Hematopoietic multipotent progenitor cell (in vitro differentiated cells): ENCODE measurements around the gene OBSCN. TPM values are rescaled to one million over a fixed set of nuclear protein-coding genes. Genes with fewer than 3 reads are reported as not detected.

Experiments
- DNase-seq, 3 donors: peaks; one replicate each; pipeline ENCODE4 v3.0.0-alpha.2; 2011 to 2015; ENCODE audit warnings: low read depth in 2 of 3, low spot score in 2 of 3
- total RNA-seq: library from RNA; depleted of rRNA; stranded (reverse); fragments of >200 nt; gene quantifications from one replicate; pipeline ENCODE4 v1.2.3, GENCODE V29; 2012

The OBSCN gene
- total RNA-seq, 1 donor, result 85.9 TPM

DNA sequence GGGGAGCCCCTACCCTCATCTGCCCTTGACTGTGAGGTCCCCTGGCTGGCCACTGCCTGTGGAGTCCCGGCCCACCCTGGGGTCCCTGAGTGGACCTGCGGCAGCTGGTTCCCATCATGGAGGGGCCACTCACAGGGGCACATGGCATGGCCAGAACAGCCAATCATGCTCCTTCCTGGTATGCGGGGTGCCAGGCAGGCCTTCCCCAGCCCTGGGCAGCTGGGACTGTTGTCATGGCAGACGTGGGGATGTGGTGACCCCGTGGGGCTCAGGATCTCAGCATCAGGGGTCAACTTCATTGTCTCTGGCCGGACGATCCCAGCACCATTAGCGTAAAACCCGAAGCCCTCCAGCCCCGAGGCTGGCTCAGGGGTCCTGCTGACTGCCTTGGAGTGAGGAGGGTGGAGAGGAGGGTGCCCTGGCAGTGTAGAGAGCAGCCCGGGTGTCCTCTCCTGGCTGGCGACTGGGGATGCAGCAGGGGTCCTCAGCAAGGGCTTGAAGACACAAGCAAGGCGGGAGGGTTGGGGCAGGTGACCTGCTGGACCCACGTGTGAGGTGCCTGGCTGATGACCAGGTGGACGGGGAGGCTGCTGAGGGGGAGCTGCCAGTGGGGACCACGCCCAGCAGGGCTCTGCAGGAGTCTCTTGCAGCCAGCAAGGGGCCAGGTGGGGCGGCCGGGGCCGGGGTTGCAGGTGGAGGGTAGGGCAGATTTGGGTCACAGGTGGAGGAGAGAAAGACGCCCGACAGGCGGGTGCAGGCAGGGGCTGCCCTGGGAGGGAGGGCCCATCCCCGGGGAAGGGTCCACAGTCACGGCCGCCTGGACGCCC lies 153.7 kb downstream of the OBSCN start:
- no peak for DNase-seq

DNA sequence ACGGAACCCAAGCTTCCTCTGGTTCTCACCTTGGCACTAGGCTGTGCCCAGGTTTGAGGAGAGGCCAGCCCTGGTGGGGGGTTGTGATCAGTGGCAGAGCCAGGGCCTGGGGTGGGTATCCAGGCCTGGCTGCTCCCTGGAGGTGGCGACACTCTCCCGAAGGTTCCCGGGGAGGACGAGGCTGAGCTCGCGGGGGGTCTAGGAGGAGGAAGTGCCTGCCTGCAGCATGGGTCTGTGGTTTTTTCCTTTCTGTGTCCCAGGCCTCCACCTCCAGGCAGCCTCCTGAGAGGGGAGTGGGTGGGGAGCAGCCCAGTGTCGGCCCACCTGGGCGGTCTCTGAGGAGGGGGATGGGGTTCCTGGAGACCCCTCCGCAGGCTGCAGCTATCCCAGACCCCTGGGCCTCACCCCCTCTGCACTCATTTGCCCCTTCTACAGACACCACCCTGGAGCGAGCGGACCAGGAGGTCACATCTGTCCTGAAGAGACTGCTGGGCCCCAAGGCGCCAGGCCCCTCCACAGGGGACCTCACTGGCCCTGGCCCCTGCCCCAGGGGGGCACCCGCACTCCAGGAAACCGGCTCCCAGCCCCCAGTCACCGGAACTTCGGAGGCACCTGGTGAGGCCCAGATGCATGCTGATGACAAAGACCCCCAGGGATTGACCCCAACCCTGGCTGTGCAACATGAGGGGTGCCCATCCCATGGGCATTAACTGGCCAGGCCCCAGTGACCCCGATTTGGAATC lies 154.5 kb downstream of the OBSCN start:
- DNase-seq, result no peak

DNA sequence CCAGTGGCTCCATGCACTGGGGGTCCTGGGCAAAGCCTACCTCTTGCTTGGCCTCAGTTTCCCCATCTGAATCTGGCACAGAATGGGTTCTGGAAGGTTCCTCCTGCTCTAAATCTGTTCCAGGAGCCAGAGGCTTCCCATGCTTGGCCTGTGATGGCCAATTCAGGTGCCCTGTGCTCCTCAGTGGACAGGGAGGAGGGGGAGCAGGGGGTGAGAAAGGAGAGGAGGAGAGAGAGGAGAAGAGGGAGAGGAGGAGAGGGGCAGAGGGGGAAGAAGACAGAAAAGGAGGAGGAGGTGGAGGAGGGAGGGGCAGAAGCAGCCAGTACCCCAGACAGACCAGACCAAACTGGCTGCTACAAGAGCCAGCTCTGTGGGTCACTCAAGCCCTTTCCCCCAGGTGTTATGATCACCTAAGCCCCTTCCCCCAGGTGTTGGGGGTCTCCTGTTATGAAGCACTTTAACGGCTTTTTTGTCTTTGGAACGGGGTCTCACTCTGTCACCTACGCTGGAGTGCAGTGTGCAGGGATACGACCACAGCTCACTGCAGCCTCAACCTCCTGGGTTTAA lies 155.1 kb downstream of the OBSCN start:
- no peak for DNase-seq

DNA sequence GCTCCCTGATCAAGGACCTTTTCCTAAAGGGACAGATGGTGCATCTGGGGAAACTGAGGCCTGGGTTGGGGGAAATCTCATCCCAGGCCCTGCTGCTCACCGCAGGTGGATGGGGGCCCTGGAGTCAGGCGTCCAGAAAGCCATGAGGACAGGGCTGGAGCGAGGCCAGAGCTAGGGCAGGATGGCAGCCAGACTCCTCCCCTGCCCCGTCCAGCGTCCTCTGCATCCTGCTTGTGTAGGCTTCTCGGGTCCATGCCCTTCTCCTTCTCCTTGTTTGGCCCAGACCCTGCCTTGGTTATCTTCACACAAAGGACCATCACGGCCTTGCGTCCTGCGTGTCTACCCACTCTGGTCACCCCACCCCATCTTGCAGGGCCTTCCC lies 155.8 kb downstream of the OBSCN start:
- DNase-seq, result no peak

DNA sequence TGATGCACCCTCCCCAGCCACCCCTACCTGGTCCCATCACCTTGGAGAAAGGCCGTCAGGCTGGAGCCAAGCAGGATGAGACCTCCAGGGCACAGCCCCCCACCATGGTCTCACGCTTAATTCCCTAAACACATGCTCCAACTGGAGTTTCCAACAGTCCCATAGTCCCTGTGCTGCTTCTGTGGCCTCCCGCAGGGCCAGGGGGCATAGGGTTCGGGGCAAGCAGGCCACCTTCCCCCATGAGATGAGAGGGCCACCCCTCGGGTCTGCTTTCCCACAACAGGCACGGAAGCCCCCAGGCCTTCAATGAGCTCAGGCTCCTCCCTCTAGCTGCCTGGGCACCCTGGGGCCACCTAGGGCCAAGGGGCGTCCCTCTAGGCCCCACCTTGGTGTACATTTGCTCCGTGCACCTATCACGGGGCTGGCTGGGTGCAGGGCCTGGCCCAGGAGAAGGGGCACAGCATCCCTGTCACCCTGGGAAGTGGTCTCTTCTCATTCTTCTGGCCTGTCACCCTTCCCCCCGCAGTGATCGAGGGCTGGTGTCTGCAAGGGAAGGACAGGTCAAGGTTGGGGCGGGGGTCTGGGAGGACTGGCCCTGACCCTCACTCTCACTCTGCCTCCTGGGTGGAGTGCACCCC lies 156.3 kb downstream of the OBSCN start:
- DNase-seq, result no peak

DNA sequence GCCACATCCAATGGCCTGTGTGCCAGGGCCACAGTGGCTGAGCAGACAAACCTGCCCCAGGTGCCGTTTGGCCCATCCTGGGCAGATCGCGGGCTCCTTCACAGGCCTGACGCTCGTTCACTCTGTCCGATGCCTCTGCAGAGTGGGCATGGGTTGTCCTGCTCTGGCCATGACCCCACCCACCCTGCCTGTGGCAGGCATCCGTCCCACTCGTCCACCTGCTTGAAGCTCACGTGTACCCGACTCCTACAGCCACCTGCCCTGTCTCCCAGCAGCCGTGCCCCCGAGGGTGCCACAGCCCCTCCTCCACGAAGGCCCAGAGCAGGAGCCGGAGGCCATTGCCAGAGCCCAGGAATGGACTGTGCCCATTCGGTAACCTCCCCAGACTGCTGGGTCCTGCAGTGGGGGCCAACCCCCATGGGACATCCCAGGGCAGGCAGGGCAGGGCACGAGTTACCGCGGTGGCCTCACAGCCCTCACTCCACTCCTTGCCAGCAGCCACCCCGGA lies 156.9 kb downstream of the OBSCN start:
- DNase-seq, result no peak

DNA sequence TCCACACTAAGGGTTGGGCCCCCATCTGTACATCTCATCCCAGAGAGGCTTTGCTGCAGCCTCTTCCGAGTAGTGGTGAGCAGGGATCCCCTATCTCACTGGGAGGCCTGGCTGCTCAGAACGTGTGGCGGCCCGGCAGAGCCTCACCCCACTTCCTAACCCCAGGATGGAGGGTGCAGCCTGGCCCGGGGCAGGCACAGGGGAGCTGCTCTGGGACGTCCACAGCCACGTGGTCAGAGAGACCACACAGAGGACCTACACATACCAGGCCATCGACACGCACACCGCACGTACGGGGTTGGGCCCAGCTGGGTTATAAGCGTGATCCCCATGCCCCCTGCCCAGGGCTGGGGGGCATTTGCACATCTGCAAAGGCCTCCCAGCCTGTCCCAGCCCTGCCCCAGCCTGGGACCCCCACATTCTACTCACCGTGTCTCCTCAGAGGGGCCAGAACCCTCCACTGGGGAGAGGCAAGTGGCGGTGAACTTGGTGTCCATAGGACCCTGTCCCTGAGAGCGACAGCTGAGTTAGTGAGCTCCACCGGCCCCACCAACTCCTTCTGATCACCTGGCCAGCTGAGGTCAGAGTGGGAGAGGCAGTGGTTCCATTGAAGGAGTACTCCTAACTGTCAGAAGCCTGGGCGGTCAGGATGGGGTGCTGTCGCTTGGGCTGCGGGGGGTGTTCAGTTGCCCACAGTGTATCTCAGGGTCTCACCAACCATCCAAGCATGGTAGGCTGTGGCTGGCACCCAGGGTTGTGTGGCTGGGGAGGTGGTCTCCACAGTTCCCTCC lies 157.6 kb downstream of the OBSCN start:
- no peak for DNase-seq

DNA sequence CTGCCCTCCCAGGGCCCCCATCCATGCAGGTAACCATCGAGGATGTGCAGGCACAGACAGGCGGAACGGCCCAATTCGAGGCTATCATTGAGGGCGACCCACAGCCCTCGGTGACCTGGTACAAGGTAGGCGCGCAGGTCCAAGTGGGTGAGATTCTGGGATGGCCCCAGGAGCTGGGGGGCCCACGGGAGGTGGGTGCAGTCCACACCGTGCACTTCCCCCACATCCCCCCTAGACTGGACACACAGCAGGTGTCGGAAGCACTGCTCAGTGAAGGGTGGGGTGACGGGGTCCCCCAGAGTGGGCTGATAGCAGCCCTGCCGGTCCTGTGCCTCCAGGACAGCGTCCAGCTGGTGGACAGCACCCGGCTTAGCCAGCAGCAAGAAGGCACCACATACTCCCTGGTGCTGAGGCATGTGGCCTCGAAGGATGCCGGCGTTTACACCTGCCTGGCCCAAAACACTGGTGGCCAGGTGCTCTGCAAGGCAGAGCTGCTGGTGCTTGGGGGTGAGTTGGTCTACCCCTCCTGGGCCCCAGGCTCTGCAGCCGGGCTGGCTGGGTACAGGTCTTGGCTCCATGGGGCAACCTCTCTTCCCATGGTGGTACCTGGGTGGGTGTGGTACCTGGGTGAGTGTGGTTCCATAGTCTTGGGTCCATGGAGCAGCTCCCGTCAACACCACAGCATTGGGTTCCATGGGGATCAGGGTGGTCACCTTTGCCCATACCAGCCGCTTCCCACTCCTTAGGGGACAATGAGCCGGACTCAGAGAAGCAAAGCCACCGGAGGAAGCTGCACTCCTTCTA lies 158.4 kb downstream of the OBSCN start:
- DNase-seq, result no peak

DNA sequence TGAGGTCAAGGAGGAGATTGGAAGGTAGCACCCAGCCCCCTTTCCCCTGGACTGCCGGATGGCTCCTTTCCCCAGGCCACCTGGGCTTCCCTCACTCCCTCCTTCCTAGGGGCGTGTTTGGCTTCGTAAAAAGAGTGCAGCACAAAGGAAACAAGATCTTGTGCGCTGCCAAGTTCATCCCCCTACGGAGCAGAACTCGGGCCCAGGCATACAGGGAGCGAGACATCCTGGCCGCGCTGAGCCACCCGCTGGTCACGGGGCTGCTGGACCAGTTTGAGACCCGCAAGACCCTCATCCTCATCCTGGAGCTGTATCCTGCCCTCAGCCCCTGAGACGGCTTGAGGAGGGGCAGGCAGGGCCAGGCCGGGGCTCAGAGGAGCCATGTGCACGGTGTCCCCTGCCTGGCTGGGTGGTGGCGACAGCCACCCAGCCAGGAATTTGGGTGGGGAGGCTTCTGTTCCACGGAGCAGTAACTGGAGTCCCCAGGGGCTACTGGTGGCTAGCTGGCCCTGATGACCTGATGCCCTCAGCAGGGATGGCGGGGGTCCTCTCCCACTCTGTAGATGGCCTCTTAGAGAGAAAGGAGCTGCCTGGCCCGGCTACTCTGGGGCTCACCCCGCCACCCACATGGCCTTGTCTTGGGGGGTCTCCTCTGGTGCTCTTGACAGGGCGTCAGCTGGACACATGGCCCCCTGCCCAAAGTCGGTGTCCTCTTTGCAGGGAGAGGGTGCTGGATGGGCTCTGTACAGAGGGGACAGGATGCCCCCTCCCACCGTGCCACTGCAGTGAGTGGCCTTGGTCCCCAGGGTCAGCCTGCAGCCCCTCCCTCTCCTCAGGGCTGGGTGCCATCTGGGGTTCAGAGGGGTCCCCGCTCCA lies 159.3 kb downstream of the OBSCN start:
- DNase-seq, result no peak

DNA sequence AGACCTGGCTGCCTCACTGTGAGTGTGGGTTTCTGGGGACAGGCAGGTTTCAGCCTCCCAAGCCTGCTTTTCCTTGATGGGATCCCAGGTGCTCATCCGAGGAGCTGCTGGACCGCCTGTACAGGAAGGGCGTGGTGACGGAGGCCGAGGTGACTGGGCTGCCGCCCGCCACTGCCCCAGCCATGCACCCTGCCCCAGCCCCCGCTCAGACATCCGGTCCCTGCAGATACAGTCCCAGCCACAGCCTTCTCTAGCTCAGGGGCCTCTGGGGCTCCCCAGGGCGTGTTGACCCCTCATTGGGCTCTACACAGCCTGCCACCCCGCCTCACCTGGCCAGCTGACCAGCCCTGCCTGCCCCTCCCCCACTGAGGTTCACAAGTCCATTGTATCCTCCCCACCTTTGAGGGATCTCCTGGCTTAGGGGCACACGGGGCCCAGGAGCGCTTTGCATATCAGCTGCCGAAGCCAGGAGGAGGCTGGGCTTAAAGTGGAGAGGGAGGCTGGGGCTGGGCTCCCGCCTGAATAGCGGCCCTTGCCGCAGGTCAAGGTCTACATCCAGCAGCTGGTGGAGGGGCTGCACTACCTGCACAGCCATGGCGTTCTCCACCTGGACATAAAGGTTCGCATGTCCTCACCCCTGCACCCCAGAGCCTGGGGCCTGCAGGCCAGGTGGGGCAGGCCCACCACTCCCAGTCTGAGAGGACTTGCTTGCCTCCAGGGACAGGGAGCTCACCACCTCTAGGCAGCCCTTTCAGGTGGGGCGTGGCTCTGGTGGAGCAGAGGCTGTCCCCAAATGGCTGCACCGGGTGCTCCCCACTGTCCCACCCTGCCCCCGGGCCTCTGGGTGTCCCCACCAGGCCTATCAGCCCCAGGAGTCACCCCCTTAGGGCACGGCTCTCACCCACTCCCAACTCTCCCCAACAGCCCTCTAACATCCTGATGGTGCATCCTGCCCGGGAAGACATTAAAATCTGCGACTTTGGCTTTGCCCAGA lies 160.3 kb downstream of the OBSCN start:
- DNase-seq, result no peak

DNA sequence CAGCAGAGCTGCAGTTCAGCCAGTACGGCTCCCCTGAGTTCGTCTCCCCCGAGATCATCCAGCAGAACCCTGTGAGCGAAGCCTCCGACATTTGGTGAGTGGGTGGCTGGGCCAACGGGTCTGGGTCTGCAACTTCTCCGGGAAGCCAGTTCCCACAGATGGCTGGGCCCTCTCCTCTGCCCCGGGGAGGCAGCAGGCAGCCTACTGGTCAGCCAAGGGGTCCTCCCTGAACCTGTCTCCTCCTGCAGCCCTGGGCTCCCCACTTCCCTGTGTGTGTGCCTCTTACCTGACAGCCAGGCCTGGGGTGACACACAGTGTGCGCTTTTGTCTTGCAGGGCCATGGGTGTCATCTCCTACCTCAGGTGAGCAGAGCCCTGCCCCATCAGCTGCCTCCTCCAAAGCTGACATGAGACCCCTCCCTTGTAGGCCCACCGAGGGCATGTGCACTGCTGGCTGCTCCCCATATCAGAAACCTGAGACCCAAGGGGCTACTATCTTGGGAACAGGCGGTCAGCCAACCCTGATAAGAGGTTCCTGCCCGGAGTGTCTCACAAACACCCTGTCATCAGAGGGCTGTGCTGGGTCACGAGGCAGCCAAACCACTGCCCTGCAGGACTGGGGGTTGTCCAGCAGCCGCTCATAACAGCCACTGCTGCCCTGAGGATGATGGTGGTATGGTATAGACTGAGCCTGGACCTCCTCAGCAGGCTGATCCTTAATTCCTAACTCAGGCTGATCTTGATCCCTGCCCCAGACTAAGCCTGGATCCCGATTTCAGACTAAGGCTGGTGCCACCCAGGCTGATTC lies 161.2 kb downstream of the OBSCN start:
- DNase-seq, result no peak

DNA sequence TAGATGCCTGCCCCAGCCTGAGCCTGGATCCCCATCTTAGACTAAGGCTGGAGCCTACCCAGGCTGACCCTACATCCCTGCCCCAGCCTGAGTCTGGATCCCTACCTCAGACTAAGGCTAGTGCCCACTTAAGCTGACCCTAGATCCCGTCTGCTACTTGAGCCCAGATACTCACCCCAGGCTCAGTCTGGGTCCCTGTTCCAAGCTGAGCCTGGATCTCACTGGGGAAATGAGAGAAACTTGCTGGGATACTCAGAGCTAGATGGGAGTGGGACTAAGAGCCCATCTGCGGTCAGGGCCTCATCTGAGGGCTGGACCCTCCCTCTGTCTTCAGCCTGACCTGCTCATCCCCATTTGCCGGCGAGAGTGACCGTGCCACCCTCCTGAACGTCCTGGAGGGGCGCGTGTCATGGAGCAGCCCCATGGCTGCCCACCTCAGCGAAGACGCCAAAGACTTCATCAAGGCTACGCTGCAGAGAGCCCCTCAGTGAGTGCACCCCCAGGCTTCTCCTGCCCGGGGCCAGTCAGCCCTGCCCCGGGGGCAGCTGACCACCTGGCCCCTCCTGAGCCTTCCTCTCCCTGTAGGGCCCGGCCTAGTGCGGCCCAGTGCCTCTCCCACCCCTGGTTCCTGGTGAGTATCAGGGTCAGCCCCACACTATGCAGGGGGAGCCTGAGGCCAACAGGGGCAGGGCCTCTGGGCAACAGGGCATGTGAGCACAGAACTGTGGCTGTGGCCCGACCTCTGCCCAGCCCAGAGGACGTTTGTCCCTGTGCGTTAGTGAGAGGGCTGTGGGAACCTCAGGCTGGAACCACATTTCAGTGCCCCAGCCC lies 162.0 kb downstream of the OBSCN start:
- DNase-seq, result no peak

DNA sequence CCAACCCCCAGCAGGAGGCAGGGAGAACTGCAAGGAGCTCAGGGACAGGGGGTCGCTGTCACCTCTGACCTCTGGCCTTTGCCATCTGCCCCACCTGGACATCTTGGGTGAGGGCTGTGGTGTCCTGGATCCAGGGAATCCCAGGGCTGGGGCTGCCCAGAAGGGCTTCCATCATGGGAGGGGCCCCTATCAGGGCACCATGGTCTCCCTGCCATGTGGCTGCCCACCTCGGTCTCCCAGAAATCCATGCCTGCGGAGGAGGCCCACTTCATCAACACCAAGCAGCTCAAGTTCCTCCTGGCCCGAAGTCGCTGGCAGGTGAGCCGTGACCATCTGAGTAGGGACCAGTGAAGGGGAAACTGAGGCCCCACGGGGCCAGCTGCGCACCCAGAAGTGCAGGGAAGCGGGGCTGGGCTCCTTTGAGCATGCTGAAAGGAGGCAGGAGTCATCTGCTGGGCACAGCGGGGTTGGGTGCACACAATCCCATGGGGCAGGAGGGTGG lies 162.6 kb downstream of the OBSCN start:
- no peak for DNase-seq

DNA sequence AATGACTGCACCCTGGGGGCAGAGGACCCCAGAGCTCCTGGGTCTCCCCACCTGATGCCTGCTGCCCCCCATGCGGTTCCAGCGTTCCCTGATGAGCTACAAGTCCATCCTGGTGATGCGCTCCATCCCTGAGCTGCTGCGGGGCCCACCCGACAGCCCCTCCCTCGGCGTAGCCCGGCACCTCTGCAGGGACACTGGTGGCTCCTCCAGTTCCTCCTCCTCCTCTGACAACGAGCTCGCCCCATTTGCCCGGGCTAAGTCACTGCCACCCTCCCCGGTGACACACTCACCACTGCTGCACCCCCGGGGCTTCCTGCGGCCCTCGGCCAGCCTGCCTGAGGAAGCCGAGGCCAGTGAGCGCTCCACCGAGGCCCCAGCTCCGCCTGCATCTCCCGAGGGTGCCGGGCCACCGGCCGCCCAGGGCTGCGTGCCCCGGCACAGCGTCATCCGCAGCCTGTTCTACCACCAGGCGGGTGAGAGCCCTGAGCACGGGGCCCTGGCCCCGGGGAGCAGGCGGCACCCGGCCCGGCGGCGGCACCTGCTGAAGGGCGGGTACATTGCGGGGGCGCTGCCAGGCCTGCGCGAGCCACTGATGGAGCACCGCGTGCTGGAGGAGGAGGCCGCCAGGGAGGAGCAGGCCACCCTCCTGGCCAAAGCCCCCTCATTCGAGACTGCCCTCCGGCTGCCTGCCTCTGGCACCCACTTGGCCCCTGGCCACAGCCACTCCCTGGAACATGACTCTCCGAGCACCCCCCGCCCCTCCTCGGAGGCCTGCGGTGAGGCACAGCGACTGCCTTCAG lies 163.3 kb downstream of the OBSCN start:
- DNase-seq, result no peak

DNA sequence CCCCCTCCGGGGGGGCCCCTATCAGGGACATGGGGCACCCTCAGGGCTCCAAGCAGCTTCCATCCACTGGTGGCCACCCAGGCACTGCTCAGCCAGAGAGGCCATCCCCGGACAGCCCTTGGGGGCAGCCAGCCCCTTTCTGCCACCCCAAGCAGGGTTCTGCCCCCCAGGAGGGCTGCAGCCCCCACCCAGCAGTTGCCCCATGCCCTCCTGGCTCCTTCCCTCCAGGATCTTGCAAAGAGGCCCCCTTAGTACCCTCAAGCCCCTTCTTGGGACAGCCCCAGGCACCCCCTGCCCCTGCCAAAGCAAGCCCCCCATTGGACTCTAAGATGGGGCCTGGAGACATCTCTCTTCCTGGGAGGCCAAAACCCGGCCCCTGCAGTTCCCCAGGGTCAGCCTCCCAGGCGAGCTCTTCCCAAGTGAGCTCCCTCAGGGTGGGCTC lies 163.9 kb downstream of the OBSCN start:
- no peak for DNase-seq
